GM19099 (cell line): ENCODE data around the gene VWDE.

Experiments used
- POLR2A ChIP-seq: IDR thresholded peaks from 3 replicates; pipeline ENCODE4 v1.6.1; 2011; ENCODE audit warnings: low read depth; ENCODE audit not compliant: insufficient read length; ENCODE audit errors: extremely low read depth

Gene VWDE

DNA sequence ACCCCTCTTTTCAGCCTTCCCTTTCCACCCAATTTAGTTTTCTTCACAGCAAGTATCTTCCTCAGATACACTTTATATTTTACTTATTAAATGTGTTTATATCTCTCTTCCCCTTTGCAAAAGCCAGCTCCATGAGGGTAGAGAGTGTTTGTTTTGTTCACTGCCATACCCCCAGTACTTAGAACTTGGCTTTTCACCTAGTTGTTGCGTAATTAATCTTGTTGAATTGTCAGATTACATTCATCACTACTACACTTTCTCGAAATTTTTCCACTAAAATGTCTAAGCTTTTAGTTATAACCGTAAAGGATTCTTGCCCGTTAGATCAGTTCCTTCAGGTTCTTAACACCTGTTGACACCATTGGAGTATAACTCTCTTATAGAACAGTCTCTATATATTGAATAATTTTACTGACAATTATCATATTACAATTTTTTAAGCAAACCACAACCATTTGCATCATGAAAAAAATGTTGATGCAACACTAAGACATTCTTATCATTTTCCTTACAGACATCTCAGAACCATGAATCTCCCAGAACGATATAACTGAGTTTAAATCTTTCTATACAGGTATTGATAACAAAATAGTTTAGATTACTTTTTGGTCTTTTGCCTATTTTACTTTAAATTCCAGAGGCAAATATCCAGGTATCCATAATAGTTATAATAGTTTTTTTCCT is 29.9 kb downstream of the VWDE start:
- no peak for TF ChIP-seq POLR2A

GRCh38 chr7:12370249-12370648 is 33.4 kb downstream of the VWDE start:
- no peak for TF ChIP-seq POLR2A

DNA sequence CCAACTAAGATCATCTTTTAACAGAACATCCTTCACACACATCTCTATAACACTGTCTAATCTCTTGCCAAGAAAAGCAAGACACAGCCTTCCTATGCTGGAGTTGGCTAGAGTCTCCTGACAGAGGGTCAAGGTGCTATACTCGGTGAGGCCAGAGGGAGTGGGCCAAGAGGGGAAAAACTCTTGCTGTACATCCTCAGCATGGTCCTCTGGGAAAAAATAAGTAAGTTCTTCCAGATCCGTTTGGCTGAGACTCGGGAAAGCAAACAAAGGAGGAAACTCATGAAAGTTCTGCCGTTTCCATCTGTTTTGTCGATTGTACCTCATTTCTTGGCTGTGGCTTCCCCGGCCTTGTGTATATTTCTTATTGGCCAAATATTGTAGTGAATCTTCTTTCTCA is 33.9 kb downstream of the VWDE start:
- TF ChIP-seq POLR2A: no peak

- TF ChIP-seq POLR2A: no peak
Measured at GRCh38 chr7:12369072-12369471, 34.6 kb downstream of the VWDE start.

- TF ChIP-seq POLR2A: no peak
Measured at GRCh38 chr7:12360948-12361347, 42.7 kb downstream of the VWDE start.

- TF ChIP-seq POLR2A: no peak
Measured at GRCh38 chr7:12358694-12359093, 45.0 kb downstream of the VWDE start.

- TF ChIP-seq POLR2A: no peak
Measured at GRCh38 chr7:12357508-12357907, 46.2 kb downstream of the VWDE start.

- no peak for TF ChIP-seq POLR2A
Measured at GRCh38 chr7:12351843-12352242, 51.8 kb downstream of the VWDE start.

DNA sequence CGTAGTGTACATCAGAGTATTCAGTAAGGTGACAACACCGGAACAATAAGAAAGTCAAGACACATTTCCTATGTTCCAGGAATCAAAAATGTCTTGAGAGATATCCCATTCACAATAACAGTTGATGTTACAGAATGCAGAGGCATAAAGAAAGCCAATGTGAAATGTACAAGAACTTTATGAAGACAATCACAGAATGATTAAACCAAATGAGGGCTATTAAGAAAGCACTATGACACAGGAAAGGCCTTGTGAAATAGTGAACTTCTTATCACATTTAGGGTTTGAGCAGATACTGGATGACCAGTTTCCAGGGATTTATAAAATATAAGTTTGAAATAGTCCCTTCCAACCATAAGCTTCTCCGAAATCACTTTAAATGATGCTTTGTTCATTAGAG is 52.7 kb downstream of the VWDE start:
- no peak for TF ChIP-seq POLR2A

DNA sequence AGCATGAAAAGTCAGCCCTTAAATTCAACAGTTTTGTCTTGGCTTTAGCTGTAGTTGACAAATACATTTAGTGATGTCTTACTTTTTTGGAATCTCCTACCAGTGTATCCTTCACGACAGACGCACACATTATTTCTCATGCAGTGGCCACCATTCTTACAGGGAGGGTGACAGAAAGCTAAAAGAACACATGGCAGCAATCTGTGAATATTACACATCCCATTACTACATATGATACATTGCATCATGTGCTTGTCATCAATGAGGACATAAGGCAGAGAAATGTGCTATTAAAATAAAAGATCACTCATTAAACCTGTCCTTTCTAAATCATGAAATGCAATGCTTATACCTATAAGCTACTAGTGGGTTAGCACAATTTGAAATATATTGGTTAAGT is 66.6 kb downstream of the VWDE start:
- TF ChIP-seq POLR2A: no peak

DNA sequence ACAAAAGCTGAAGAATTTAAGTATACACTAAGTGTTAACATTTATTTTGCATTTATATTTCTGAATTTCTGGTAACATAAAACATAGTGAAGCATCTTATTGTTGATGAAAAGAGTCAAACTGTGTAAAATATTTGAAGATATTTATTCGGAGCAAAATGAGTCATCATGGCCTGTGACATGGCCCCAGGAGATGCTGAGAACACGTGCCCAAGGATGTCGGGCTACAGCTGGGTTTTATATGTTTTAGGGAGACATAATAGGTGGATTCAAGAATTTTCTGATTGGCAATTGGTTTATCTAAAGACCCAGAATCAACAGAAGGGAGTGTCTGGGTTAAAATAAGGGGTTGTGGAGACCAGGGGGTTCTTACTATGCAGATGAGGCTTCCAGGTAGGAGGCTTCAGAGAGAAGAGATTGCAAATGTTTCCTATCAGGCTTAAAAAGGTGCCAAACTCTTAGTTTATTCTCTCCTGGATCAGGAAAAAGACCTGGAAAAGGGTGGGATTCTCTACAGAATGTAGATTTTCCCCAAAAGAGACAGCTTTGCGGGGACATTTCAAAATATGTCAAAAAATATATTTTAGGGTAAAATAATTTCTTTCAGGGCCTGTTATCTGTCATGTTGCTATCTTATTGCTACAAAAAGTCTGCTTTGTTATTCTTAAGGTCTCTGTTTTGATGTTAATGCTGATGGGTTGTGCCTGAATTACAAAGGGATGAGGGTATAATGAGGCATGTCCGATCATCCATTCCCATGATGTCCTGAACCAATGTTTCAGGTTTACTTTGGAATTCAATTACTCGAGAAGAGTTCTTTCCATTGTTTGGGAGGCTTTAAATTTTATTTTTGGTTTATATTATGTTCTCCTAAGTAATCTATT is 74.5 kb downstream of the VWDE start:
- no peak for TF ChIP-seq POLR2A

- no peak for TF ChIP-seq POLR2A
Measured at GRCh38 chr7:12327922-12328321, 75.7 kb downstream of the VWDE start.

GRCh38 chr7:12325646-12326045 is 78.0 kb downstream of the VWDE start:
- TF ChIP-seq POLR2A: no peak

DNA sequence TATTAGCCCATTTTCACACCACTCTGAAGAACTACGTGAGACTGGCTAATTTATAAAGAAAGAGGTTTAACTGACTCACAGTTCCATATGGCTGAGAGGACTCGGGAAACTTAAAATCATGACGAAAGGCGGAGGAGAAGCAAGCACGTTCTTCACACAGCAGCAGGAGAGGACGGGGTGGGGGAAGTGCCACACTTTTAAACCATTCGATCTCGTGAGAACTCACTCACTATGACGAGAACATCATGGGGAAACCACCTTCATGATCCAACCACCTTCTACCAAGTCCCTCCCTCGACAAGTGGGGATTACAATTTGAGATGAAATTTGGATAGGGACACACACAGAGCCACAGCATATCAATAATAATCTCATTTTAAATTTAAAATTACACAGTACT is 80.2 kb downstream of the VWDE start:
- TF ChIP-seq POLR2A: no peak

DNA sequence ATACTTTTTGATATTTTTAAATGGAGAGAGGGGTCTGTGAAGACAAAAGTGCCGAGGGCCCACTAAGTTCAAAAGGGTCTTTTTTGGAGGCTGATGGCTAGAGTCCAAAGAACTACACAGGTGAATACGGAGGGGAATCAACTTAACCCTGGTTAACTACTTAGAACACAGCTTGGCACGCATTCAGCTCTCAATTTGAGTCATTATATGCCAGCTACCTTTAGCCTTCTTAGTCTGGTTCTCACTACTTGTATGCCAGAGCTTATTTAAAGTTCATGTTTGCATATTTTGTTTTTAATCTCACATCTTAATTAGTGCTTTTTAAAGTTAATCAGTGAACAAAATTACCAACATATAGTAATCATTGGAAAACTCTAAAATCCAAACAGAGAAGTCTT is 80.8 kb downstream of the VWDE start:
- TF ChIP-seq POLR2A: no peak

GRCh38 chr7:12322284-12322902 is 81.3 kb downstream of the VWDE start:
- TF ChIP-seq POLR2A: no peak
